OCI-LY1 (cell line): ENCODE measurements around the gene SNRNP200.

ENCODE experiments used
- H2AFZ ChIP-seq: fragments of 200-600 bp; sonication (generic), shearing (Covaris generic); 2 replicates; pipeline ENCODE4 v1.6.0; 2014; ENCODE audit warnings: antibody characterized with exemption, mild to moderate bottlenecking, low read length
- H3F3A ChIP-seq: fragments of 200-600 bp; sonication (generic), shearing (Covaris generic); 2 replicates; pipeline ENCODE4 v1.6.0; 2014; ENCODE audit warnings: mild to moderate bottlenecking, antibody characterized with exemption, low read length, moderate library complexity; ENCODE audit not compliant: insufficient read depth
- H3K27ac ChIP-seq: fragments of 200-600 bp; sonication (generic); 2 replicates; pipeline ENCODE4 v1.5.1; 2014; ENCODE audit warnings: low read length, mixed run types, mild to moderate bottlenecking, low read depth; ENCODE audit not compliant: poor library complexity, severe bottlenecking
- H3K27me3 ChIP-seq: fragments of 200-600 bp; sonication (generic); 2 replicates; pipeline ENCODE4 v1.6.0; 2014; ENCODE audit warnings: antibody characterized with exemption, mild to moderate bottlenecking, low read length, moderate library complexity; ENCODE audit not compliant: insufficient read depth
- H3K36me3 ChIP-seq: fragments of 200-600 bp; sonication (generic); 2 replicates; pipeline ENCODE4 v1.6.1; 2014; ENCODE audit warnings: mild to moderate bottlenecking, antibody characterized with exemption, low read length, moderate library complexity, mixed read lengths; ENCODE audit not compliant: insufficient read depth
- H3K4me1 ChIP-seq: fragments of 200-600 bp; sonication (generic); 2 replicates; pipeline ENCODE4 v1.5.1; 2014; ENCODE audit warnings: mild to moderate bottlenecking, low read length, moderate library complexity; ENCODE audit not compliant: insufficient read depth, severe bottlenecking
- H3K4me2 ChIP-seq: fragments of 200-600 bp; sonication (generic), shearing (Covaris generic); 2 replicates; pipeline ENCODE4 v1.6.1; 2014; ENCODE audit warnings: low read length
- H3K4me3 ChIP-seq: fragments of 200-600 bp; sonication (generic); 2 replicates; pipeline ENCODE4 v1.5.1; 2014; ENCODE audit warnings: low read length, low read depth, mild to moderate bottlenecking, mixed read lengths; ENCODE audit not compliant: poor library complexity, severe bottlenecking
- H3K79me2 ChIP-seq: fragments of 200-600 bp; shearing (Covaris generic); 2 replicates; pipeline ENCODE4 v1.6.1; 2016; ENCODE audit warnings: mixed run types, low read length, mixed read lengths; ENCODE audit not compliant: insufficient read depth
- H3K9ac ChIP-seq: fragments of 200-600 bp; sonication (generic), shearing (Covaris generic); 2 replicates; pipeline ENCODE4 v1.6.1; 2014; ENCODE audit warnings: mild to moderate bottlenecking, low read length, mixed read lengths
- H3K9me2 ChIP-seq: fragments of 200-600 bp; sonication (generic), shearing (Covaris generic); 2 replicates; pipeline ENCODE4 v1.6.1; 2014; ENCODE audit warnings: low read depth, mild to moderate bottlenecking, low read length, mixed read lengths
- H3K9me3 ChIP-seq: fragments of 200-600 bp; shearing (Covaris generic); 2 replicates; pipeline ENCODE4 v1.6.1; 2014; ENCODE audit warnings: low read length, mixed read lengths
- H4K20me1 ChIP-seq: fragments of 200-600 bp; sonication (generic), shearing (Covaris generic); 2 replicates; pipeline ENCODE4 v1.6.0; 2016; ENCODE audit warnings: mild to moderate bottlenecking, low read length; ENCODE audit not compliant: insufficient read depth
- CTCF ChIP-seq: fragments of 200-600 bp; sonication (generic), shearing (Covaris generic); IDR thresholded peaks from 2 replicates; pipeline ENCODE4 v1.5.1; 2017; ENCODE audit warnings: mild to moderate bottlenecking, antibody characterized with exemption, low read length, moderate library complexity, mixed read lengths
- EZH2 ChIP-seq: fragments of 200-600 bp; sonication (generic), shearing (Covaris generic); IDR thresholded peaks from 2 replicates; pipeline ENCODE4 v1.8.0; 2017; ENCODE audit warnings: borderline replicate concordance, mixed run types, mild to moderate bottlenecking, antibody characterized with exemption, low read length, moderate library complexity, mixed read lengths

SNRNP200 gene

GRCh38 chr2:96252526-96252925 lies 52.8 kb downstream of the SNRNP200 start:
- Histone ChIP-seq H3K9me2 (no peaks in the 10 kb centered on the region), H3K4me3 (no peak overlapping the region), H3K9ac (no peak overlapping the region), H3K27me3 (no peaks in the 10 kb centered on the region), H3K9me3 (no peaks in the 10 kb centered on the region), H3K4me2 (no peak overlapping the region), H3K27ac (no peak overlapping the region), H3F3A (0 out of 2 replicates have a peak, but pooled peaks cover 3% of the 10 kb centered on the region), H2AFZ (no peak overlapping the region), H4K20me1 (no peaks in the 10 kb centered on the region), H3K79me2 (no peaks in the 10 kb centered on the region), H3K36me3 (peaks cover 45% of the 10 kb centered on the region), H3K4me1 (peaks cover 7% of the 10 kb centered on the region)
- TF ChIP-seq EZH2 = no peak
- TF ChIP-seq CTCF = no peak

- Histone ChIP-seq H3K4me1 (peaks cover 4% of the 10 kb centered on the region), H3K27ac (no peak overlapping the region), H3K4me3 (no peak overlapping the region), H3F3A (0 out of 2 replicates have a peak, but pooled peaks cover 3% of the 10 kb centered on the region), H2AFZ (no peak overlapping the region), H3K27me3 (no peaks in the 10 kb centered on the region), H3K4me2 (no peak overlapping the region), H3K79me2 (no peaks in the 10 kb centered on the region), H3K9ac (no peak overlapping the region), H3K9me3 (no peaks in the 10 kb centered on the region), H4K20me1 (no peaks in the 10 kb centered on the region), H3K36me3 (peaks cover 45% of the 10 kb centered on the region), H3K9me2 (no peaks in the 10 kb centered on the region)
- TF ChIP-seq CTCF (no peak), EZH2 (no peak)
Measured at GRCh38 chr2:96251721-96252292, 53.5 kb downstream of the SNRNP200 start.

- H3K27ac ChIP-seq = no peak overlapping the region
- peaks cover 37% of the 10 kb centered on the region for H3K36me3 ChIP-seq
- H4K20me1 ChIP-seq = no peaks in the 10 kb centered on the region
- H3K4me3 ChIP-seq = no peak overlapping the region
- H3K9me3 ChIP-seq = no peaks in the 10 kb centered on the region
- 0 out of 2 replicates have a peak, but pooled peaks cover 3% of the 10 kb centered on the region for H3F3A ChIP-seq
- H3K9me2 ChIP-seq = no peaks in the 10 kb centered on the region
- no peak for TF ChIP-seq CTCF
- no peak for TF ChIP-seq EZH2
- peaks cover 8% of the 10 kb centered on the region for H3K4me1 ChIP-seq
- H3K79me2 ChIP-seq = no peaks in the 10 kb centered on the region
- no peaks in the 10 kb centered on the region for H3K27me3 ChIP-seq
- H3K9ac ChIP-seq = no peak overlapping the region
- no peak overlapping the region for H2AFZ ChIP-seq
- H3K4me2 ChIP-seq = no peak overlapping the region
Measured at GRCh38 chr2:96250188-96250587, 55.2 kb downstream of the SNRNP200 start.
